Stimulated activated CD4-positive, alpha-beta T cell treated with anti-CD3 and anti-CD28 coated beads, Interleukin-4, amount 100 ng/mL, for 4 hours (primary cell): ENCODE data around the gene ATF7.
"Not testable (repeated sequence)": the region's sequence is repeated elsewhere in the genome, so short reads cannot be mapped to it uniquely, and the experiment has no call there.

Experiments
- DNase-seq, 2 experiments: peaks; one replicate each; pipeline ENCODE4 v3.0.0-alpha.2; 2020

Gene ATF7

DNA sequence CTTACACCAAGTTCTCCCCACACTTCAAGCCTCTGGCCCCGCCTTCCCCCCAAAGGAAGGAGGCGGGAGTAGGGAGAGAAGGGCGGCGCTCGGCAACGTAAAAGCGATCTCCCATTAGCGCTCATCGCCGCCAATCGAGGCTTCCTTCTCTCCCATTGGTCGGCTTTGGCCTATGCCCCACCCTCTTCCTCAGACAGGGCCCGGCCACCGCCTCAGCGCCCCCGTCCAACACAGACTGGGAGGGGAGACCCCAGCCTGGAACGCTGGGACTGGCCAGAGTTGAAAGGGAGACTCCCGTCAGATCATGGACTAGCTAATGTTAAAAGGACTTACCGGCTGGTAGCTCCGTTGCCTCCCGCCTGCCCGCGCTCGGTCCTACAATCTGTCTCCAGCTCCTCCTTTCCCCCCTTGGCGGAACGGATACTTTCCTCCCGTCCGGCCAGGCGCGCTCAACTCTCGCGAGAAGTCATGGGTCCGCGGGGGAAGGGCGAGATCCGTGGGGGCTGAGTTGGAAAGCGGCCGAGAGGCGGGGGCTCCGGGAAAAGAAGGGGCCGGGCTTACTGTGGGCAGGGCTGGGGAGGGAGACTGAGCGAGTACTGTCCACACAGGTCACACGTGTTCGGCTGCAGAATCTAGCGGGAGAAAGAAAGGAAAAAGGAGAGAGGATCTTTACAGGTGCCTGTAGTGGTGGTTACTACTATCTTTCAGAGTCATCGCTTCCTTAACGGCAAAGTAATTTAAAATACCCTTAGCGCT is at the start of gene ATF7:
Gene ATF7 (minus strand): TSS at position 437 of the 756 bp plus-strand sequence. CDS start 25,382 bp downstream, outside the sequence.
- peak; percentile 96 to 98 for DNase-seq

DNA sequence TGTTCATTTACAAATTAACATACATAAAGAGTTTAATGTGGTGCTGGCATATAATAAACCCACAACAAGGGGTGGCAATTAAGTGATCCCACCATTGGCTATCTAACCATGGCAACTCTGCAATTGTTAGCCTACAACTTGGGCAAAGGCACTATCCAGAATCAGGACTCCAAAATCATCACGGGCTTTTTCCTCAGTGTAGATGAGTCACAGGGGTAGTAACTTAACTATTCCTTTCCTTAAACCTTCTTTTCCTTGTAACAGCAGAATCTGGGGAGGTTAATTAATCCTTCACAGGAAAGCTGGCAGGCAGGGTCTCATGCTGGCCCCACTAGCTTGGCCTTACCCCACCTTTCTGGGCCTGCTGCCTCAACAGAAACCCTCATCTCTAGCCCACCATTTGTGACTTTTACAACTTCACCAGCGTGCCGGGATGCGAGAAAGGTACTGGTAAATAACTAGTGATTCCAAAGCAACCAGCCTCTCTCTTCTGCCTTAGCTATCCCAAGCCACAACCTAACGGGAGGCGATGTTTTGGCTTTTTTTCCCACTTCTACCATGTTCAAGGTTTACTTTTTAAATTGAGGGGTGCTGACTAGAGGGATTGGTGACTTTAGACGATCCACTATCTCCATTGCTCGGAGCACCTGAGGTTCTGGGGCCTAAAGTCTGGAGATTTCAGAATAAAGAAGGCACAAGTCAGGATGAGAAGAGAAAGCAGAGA is 49.0 kb upstream of the ATF7 start:
- no peak for DNase-seq

DNA sequence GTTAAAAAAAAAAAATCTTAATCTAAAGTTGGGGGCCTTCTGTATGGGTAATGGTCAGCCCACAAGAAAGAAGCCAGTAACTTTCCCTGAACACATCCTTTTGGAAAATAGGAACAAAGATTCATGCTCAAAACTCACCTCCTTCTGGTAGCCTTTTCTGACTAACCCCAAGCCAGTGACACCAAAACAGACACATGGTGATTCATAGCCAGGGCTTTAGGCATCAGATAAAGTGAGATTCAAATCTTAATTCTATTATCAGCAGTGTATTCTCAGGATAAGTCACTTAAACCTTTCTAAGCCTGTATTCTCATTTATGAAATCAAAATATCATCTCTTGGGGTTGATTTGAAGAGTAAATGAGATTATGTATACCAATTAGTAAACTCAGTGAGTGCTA is 44.8 kb upstream of the ATF7 start:
- DNase-seq = no peak

DNA sequence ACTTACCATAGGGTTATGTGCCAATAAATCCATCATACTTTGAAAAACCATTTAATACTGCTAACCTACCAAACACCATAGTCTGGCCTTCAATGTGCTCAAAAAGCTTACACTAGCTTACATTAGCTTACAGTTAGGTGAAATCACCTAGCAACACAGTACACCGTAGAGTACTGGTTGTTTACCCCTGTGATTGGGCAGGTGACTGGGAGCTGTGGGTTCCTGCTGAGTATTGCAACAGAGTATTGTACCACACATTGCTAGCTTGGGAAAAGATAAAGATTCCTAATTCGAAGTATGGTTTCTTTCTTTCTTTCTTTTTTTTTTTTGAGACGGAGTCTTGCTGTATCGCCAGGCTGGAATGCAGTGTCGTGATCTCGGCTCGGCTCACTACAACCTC is 44.1 kb upstream of the ATF7 start:
- DNase-seq = no peak

DNA sequence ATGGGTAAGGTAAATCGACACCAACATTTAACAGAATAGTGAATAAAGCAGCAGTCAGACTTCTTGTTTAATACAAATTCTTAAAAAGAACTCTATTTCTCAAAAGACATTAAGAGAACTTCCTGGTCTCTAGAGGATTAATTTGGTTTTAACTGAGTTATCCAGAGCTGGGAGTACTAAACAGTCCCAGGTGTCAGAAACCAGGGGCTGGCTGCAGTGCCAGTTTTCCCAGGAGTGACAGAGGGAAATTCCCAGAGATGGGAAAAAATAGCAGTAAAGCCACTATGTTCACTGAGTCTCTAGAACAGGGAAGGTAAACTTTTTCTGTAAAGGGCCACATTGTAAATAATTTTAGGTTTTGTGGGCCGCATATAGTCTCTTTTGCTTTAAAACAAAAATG is 40.9 kb upstream of the ATF7 start:
- DNase-seq = no peak

DNA sequence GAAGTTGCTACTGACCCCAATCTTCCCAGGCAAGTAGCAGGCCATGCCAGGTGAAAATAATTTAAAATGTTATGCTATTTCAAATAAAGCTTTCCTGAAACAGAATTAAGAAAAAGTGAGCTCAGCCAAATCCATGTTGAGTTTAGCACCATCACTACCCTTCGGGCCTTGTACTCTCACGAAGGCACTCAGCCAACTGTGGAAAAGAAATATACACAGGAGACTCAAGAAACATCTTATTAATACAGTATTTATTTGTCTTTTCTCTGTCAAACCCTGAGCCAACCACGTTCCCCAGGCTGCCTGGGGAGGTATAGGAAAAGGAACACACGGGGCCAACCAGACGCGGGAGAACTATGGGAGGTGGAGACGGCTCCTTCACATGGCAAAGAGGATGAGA is 38.8 kb upstream of the ATF7 start:
- DNase-seq = no peak

DNA sequence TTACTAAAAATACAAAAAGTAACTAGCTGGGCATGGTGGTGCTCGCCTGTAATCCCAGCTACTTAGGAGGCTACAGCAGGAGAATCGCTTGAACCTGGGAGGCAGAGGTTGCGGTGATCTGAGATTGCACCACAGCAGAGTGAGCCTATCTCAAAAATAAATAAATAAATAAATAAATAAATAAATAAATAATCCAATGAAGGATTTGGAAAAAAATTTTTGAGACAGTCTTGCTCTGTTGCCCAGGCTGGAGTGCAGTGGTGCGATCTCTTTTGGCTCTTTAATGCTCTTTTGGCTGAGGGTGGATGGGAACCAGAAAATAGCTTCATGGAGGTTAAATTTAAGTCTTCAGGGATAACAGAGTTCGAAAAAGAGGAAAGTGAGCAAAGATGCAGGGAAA is 38.0 kb upstream of the ATF7 start:
- DNase-seq = no peak

DNA sequence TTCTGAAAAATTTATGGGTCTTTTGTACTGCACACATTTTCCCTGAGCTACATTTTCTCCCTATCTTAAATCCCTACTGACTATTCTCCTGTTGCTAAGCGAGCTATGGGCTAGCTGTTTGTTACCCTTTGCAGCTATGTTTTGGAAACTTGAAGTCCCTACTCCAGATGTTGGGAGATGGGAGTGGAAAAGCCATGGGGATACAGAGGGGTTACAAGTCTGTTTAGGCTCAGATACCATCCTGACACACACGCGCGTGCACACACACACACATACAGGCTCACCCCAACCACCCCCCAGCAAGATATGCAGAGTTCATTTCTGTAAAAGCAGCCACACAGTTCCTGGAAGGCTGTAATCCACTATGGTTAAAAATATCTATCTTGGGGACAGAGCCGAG is 33.9 kb upstream of the ATF7 start:
- DNase-seq = no peak

DNA sequence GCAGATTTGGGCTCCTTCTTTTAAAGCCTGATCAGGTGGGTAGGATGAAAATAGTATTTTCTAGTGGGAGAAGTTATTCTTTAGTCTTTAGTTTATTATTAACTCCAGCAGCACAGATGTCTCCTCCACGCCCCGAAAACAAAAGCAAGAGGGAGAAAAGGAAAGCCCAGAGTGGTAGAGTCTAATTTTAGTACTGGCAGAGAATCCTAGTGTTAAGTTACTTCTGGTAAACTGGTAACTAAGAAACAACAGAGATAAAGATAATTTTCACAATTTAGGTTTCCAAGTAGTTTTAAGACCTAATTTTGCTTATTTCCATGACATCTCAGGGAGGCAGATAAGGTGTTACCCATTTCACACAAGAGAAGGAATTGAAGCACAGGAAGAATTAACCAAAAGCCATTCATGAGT is 33.4 kb upstream of the ATF7 start:
- DNase-seq = no peak

DNA sequence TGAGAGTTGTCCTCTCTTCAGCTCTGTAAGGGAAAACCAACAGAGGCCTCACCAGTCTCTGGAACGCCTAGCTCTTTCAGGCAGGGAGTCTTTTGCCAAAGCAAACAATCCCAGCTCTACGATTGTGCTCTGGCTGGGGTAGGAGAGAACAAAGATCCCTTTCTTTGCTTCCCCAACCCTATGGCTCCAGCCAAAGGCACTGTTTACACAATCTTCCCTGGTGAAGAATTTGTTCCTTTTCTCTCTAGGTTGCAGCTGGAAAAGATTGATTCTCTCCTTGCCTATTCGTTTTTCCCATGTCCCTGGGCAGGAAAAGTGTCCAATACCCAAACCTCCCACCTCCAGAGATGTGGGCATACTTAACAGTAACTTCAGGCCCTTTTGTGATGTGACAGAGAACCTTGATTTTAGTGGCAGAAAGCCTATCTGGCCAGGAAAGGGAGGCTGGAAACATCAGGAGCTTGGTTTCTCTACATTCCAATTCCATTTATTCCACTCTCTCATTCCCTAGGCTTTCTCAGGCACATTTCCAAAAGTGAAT is 32.9 kb upstream of the ATF7 start:
- DNase-seq = no peak

DNA sequence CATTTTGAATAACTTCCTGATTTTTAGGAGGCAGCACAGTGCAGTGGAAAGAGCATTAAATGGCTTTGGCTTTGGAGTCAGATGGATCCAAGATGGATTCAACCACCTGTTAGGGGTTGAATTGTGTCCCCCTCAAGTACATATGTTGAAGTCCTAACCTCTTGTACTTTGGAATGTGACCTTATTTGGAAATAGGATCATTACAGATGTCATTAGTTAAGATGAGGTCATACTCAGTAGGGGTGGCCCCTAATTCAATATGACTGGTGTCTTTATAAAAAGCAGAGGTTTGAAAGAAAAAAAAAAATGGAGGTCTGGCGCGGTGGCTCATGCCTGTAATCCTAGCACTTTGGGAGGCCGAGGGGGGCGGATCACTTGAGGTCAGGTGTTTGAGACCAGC is 30.9 kb upstream of the ATF7 start:
- no peak for DNase-seq

DNA sequence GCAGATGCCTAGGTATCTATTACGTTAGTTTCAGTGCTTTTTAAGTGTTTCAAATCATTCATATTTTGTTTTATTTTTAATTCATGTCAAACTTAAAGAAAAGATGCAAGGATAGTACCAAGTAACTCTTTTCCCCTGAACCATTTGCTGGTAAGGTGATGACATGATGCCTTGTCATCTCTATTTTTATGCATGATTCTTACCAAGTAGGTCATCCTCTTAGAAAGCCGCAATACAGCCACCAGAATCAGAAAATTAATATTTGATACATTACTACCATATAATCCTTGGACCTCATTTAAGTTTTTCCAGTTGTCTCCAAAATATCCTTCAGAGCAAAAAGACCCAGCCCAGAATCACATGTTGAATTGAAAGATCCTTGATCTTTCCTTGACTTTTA is 27.4 kb upstream of the ATF7 start:
- DNase-seq = no peak

DNA sequence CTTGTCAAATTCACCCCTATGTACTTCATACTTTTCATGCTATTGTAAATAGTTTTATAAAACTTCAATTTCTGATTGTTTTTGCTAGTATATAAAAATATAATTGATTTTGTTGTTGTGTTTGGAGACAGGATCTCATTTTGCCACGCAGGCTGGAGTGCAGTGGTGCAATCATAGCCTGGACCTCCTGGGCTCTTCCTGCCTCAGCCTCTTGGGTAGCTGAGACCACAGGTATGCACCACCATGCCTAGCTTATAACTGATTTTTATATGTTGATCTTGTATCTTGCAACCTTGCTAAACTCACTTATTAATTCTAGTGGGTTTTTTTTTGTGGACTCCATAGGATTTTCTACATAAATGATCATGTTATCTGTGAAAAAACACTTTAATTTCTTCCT is 26.2 kb upstream of the ATF7 start:
- no peak for DNase-seq

DNA sequence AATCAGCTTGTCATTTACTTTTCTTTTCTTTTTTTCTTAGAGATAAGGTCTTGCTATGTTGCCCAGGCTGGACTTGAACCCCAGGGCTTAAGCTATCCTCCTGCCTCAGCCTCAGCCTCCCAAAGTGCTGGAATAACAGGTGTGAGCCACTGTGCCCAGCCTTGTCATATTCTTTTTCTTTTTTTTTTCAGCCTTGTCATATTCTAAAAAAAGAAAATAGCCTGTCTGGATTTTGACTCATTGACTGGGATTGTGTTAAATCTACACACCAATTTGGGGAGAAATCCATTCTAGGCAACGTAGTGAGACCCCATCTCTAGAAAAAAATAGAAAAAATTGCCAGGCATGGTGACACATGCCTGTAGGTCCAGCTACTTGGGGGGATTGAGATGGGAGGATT is 25.6 kb upstream of the ATF7 start:
- DNase-seq = no peak

DNA sequence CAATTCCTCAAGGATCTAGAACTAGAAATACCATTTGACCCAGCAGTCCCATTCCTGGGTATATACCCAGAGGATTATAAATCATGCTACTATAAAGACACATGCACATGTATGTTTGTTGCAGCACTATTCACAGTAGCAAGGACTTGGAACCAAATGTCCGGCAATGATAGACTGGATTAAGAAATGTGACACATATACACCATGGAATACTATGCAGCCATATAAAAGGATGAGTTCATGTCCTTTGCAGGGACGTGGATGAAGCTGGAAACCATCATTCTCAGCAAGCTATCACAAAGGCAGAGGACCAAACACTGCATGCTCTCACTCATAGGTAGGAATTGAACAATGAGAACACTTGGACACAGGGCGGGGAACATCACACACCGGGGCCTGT is 20.1 kb upstream of the ATF7 start:
- DNase-seq = not testable (repeated sequence)

DNA sequence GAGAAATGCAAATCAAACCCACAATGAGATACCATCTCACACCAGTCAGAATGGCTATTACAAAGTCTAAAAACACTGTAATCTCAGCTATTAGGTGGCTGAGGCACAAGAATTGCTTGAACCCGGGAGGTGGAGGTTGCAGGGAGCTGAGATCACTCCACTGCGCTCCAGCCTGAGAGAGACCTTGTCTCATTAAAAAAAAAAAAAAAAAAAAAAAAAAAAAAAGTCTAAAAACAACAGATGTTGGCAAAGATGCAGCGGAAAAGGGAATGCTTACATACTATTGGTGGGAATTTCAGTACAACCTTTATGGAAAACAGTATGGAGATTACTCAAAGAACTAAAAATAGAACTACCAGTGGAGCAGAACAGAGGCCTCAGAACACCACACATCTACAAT is 19.0 kb upstream of the ATF7 start:
- no peak for DNase-seq

DNA sequence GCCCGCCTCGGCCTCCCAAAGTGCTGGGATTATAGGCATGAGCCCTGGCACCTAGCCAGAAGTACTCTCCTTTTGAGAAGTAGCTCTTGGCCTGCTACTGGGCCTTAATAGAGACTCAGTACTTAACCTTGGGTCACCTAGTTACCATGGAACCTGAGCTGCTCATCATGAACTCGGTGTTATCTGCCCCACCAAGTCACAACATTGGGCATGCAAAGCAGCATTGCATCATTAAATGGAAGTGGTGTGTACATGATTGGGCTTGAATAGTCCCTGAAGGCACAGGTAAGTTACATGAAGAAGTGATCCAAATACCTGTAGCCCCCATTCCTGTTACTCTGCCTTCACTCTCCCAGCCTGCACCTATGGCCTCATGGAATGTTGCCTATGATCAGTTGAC is 18.0 kb upstream of the ATF7 start:
- DNase-seq = no peak

DNA sequence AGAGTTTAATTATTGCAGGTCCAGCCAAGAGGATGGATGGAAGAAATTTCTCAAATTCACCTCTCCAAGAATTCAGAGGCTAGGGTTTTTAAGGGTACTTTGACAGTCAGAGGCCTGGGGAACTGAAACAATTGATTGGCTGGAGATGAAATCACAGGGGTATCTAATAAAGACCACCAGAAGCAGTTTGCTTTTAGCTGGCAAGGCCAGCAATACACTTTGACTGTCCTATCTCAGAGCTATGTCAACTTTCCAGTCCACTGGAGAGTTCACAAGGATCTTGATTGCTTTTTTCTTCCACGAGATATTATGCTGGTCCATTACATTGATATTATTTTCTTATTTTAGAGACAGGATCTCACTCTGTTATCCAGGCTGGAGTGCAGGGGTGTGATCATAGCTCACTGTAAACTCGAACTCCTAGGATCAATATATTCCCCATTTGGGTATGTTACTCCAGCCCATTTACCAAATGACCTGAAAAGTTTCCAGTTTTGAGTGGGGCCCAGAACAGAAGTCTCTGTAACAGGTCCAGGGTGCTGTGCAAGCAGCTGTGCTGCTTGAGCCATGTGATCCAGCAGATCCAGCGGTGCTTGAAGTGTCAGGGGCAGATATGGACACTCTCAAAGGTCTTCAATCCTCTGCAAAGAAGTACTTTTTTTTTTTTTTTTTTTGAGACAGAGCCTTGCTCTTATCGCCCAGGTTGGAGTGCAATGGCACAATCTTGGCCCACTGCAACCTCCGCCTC is 17.2 kb upstream of the ATF7 start:
- no peak for DNase-seq

DNA sequence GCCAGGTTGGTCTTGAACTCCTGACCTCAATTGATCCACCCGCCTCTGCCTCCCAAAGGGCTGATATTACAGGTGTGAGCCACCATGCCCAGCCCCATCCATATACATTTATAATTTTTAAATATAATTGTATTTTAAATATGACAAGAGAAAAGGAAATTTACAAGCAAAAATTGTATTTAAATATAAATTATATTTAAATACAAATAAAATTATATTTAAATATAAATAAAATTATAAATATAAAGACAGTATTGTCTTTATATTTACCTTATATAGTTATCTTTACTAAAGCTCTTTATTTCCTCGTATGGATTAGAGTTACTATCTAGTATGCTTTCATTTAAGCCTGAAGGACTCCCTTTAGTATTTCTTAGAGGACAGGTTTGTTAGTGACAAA is 11.9 kb upstream of the ATF7 start:
- no peak for DNase-seq

DNA sequence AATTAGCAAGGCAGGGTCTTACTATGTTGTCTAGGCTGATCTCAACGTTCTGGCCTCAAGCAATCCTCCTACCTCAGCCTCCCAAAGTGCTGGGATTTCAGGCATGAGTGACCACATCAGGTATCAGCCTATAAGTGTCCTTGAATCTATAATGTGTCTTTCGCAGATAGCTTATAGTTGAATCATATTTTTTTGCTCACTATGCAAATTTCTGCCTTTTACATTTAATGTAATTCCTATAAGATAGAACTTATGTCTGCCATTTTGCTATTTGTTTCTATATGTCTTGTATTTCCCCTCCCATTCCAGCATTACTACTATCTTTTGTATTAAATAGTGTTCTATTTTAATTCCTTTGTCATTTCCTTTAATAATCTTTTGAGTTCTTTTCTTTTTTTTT is 10.5 kb upstream of the ATF7 start:
- no peak for DNase-seq

DNA sequence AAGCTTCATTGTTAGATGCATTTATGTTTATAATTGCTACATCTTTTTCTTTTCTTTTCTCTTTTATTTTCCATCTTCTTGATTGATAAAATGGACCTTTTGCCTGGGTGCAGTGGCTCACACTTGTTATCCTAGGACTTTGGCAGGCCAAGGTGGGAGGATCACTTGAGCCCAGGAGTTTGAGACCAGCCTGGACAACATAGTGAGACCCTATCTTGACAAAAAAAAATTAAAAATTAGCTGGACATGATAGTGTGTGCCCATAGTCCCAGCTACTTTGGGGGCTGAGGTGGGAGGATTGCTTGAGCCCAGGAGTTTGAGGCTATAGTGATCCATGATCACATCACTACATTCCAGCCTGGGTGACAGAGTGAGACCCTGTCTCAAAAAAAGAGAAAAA is 9.5 kb upstream of the ATF7 start:
- not testable (repeated sequence) for DNase-seq

DNA sequence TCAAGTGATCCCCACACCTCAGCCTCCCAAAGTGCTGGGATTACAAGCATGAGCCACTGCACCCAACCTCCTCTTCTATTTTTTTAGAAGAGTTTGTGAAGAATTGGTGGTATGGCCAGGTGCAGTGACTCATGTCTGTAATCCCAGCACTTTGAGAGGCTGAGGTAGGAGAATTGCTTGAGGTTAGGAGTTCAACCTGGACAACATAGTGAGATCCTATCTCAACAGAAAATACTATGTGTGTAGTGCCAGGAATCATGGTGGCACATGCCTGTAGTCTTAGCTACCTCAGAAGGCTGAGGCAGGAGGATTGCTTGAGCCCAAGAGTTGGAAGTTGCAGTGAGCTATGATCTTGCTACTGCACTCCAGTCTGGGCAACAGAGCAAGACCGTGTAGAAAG is 5.5 kb upstream of the ATF7 start:
- DNase-seq = no peak

DNA sequence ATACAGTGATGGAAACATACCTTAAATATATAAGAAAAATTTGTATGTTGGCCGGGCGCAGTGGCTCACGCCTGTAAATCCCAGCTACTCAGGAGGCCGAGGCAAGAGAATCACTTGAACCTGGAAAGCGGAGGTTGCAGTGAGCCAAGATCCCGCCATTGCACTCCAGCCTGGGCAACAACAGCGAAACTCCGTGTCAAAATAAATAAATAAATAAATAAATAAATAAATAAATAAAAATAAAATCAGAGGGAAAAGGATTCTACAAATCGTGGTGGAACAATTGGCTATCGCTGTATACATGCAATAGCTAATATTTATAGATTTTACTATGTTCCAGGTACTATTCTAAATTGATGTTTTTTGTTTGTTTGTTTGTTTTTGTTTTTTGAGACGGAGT is 1.7 kb upstream of the ATF7 start:
- no peak for DNase-seq

DNA sequence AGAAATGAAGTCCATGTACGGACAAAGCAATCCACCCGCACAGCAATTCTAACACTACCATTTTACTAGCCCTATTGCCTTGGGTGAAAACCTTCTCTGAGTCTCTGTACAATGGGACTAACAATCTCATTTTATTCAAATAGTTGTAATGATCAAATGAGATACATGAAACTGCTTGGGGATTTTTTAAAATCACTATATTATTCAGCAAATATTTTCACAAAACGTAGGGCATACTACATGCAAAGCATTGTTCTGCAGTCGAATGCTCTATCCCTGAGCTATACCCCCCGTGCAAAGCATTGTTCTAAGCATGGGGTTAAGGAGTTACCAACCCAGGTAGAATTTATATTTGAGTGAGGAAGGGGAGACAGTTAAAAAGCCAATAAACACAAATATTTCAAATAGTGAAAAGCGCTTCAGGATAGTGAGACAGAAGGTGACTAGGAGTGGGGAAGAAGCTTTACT is 554 bp upstream of the ATF7 start:
- DNase-seq = no peak
